NCI-H82 treated with DMSO at 0.1 percent for 48 hours (cell line): ENCODE results near the gene FRS3.

Source experiments
- DNase-seq: peaks from one replicate; lab custom pipeline; 2025; ENCODE audit not compliant: unreplicated experiment; lab: John Stamatoyannopoulos, UW

Gene FRS3

DNA sequence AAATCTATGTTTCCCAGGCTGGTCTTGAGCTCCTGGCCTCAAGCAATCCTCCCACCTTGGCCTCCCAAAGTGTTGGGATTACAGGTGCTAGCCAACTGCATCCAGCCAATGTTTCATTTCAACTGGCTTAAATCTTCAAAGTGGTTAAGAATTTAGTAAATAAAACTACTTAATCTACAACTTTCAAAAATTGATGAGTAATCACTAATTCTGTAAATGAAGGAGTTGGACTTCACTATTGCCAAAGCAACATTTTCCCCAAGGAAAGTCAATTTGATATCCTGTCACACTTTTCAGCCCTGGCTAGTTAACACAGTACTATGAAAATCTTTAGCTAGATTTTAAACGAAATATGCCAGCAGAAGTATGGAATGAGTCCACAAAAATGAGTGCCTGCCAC lies 11.6 kb upstream of the FRS3 start:
- DNase-seq, result no peak

DNA sequence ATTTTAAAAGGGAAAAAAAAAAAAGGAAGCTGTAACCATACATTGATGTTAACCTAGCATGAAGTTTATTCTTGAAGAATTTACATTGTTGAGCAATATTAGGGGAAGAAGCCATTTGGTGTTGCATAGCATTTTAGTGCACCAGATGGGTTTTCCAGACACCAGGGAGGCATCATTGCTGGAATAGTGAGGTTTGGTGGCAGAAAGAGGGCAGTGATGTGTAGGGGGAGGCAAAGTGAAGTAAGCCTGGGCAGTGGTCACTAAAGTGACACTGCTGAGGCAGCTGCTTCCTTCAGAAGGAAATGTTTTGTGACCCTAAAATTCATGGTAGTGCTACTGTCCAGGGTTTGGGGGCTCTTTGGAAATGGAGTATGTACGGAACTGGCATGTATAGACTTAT lies 10.3 kb upstream of the FRS3 start:
- no peak for DNase-seq

DNA sequence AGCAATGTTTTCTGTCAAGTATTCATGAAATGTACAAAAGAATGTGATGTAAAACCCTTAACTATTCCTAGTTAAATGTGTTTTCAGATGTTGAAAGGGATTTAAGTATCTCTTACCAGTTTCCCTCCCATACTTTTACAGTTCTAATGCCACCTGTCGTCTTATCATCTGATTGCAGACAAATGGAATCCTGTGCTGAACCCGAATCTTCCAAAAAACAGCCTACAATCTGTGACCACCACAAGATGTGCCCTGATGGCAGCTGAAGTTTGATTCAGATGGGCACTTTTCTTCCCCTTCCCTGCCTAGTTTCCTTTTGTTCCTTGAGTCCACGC lies 9.7 kb upstream of the FRS3 start:
- DNase-seq, result no peak

DNA sequence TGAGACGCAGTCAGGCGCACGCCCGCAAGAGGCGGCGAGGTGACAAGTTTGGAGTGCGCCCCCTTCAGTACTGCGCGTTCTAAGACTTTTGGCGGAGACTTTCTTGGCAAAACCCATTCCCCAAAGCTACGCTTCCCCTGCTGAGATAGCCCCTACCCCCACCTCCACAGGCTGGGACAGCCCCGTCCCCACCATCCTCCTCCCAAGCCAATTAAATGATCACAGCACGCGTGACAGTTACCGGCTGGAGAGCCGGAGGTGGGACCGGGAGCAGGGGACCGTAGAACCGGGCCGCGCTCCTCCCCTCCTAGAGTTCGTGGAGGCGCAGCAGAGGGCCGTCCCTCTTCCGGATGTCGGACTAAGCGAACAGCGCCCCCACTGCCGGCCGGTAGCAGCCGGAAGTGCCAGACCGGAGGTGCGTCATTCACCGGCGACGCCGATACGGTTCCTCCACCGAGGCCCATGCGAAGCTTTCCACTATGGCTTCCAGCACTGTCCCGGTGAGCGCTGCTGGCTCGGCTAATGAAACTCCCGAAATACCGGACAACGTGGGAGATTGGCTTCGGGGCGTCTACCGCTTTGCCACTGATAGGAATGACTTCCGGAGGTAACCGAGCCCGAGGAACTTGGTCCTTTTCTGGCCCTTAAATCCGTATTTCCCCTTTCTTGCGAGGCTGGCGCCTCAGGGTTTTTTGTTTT lies 7.7 kb upstream of the FRS3 start, which contains the start of gene TOMM6:
Gene TOMM6 (plus strand): TSS at position 476 of the 699 bp plus-strand sequence. CDS start 4 bp downstream, at position 480.
- DNase-seq, result peak; percentile 84

DNA sequence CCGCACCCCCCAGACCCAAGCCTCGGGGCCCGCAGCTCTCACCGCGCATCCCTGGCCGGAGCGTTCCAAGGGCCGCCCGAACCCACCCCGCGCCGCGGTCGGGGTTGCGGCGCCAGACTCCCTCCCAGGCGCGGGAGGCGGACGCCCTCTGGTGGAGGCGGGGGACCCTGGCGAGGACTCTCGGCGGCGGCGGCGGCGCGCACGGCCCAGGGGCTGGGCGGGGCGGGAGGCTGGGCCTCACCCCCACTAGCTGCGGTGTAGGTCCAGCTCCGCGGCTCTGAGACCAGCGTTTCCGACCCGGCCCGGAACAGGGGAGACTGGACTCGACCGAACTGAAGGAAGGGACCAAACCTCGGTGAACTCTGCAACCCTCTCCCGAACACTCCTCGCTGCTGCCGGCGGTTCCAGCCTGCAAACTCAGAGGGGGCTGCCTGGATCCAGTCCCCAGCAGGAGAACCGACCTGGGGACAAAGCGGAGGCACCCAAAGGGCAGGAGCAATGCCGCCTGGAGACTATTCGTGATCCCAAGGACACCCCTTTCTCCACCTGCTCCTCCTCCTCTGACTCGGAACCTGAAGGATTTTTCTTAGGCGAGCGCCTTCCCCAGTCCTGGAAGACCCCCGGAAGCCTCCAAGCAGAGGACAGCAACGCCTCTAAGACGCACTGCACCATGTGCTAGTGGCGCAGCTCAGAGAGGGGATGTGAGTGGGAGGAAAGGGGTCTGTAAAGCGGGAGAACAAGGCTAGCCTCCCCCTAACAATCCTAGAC lies 6.9 kb upstream of the FRS3 start:
- peak; percentile 51 for DNase-seq

DNA sequence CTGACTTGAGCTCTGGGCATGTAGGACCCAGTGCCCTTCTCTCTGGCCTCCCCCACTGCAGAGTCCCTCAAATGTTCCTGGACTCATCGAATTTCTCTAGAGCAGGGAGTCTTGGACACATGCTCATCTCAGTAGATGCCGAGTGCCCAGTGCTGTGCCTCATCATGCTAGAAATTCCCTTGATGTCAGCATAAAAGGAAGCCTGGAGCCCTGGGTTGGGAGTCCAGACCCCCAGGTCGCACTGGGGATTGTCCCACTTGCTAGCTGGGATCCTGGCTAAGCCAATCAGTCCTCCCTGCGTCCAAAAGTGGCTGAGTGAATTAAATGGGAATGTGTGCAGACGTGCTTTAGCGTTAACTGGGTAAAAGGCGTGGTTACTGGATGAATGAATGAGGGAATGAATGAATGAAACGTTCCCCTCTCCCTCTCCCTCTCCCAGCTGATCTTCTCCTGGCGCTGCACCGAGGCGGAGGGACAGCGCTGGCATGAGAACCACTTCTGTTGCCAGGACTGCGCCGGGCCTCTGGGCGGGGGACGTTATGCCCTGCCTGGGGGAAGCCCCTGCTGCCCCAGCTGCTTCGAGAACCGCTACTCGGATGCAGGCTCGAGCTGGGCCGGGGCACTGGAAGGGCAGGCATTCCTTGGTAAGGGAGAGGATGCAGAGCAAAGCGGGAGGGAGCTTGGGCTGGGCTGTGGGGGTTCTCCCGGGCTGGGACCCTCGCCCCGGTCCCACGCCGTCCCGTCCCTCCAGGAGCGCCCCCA lies 6.2 kb upstream of the FRS3 start:
- DNase-seq, result no peak

DNA sequence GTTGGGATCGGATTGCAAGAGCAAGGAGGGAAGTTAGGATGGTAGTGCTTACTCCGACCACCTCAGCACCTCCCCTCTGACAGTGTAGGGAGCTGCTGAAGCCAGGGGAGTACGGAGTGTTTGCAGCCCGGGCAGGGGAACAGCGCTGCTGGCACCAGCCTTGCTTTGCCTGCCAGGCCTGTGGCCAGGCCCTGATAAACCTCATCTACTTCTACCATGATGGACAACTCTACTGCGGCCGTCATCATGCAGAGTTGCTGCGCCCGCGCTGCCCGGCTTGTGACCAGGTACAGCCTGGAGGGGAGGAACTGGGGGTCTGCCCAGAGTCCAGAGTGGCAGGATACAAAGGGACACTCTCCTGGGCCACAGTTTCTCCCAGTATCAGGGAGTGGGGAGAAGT lies 5.6 kb upstream of the FRS3 start:
- no peak for DNase-seq

DNA sequence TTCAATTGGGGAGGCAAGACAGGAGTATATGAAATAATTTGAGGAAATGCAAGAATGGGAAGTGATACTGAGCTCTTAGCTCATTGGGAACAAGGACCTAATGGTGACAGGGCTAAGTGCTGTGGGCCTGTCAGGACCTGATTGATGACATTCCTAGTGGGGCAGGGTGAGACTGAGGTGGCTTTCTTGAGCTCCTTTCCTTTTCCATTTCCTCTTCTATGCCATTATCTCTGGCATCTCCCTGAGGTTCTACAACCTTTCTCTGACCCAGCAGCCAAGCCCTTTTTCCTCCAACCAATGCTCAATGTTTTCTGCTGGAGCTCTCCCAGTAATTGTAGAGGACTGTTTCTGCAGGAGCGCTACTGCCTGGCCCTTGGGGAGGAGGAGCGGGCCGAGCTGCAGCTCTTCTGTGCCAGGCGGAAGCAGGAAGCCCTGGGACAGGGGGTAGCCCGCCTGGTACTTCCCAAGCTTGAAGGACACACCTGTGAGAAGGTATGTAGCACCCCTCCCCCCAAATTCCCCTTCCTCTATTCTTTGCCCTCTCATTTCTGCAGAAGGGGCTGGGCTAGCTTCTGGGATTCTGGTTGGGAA lies 5.0 kb upstream of the FRS3 start:
- no peak for DNase-seq

DNA sequence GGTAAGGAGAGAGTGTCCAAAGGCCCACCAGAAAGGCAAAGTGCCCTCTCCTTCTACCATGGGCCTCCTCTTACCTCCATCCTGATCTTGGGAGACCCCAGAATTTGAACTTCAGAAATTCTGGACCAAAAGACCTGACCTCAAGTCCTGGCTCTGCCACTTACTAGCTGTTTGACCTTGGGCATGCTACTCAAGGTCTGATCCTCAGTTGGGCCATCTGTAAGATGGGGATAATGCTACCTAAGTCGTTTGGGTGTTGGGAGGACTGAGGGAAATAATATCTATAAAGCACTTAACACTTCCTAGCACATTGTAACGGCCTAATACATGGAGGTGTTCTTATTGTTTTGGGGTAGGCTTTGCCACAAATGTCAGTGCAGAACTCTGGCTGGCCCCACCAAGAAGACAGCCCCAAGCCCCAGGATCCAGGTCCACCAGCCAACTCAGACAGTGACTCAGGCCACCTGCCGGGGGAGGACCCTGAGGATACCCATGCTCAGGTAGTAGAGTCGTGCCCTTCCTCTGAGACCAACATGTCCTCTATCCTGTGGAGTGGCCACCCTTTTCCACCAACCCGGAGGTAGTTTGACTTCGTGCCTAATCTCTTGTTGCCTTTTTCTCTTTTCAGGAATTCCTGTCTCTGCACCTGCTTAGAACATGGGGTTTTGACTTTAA lies 3.5 kb upstream of the FRS3 start:
- DNase-seq, result no peak

DNA sequence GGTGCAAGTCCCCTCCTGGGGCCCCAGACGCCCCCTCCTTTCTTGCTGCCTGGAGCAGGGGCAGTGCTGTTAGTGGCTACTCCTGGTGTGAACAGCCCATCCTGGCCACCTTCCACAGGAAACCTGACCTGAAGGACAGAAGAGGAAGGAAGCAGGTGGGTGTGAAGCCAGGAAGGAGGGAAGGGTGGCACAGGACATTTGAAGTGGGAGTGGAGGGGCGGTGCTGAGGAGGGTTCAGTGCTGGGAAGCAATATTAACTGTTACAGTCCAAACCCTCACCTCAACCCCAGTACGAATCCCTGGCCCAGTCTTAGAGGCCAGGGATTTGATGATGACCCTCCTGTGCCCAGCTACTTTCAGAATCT lies 1.6 kb upstream of the FRS3 start:
- DNase-seq, result no peak

DNA sequence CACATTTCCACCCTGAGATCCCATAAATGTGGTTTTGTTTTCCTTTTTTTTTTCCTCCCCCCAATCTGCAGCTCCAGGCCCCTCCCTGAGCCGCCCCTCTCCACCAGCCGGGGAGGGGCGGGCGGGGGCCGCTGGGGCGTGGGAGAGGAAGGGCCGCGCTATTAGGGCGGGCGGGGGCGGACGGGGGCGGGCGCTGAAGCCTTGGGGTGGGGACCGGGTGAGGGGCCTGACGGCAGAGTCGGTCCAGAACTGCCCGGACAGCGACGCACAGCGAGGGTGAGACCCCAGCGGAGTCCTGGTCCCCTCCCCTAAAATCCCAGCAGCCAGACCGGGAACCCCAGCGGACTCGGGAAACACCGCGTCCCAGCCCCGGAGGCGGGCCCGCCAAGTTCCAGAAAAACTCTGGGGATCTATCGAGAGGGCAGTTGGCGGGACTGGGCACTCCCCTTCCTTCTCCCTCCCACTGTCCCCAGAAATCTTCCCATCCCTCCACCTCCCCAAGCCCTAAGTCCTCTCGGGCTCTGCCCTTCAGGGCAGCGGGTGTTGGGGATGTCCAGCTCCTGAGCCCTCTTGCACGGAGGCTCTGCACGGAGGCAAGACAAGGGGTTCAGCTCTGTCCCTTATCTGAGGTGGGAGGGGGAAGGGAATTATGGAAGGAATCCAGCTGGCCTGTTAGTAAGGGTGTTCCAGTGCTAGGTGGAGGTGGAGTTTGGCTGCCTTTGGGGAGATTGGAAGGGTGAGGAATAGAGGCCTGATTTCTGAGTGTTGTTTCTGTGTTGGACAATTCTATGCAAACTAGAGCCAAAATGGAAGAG lies 1.1 kb upstream of the FRS3 start, which contains the start of gene PRICKLE4:
Gene PRICKLE4 (plus strand): TSS at position 232 of the 815 bp plus-strand sequence. CDS start 2,692 bp downstream, outside the sequence.
- no peak for DNase-seq

DNA sequence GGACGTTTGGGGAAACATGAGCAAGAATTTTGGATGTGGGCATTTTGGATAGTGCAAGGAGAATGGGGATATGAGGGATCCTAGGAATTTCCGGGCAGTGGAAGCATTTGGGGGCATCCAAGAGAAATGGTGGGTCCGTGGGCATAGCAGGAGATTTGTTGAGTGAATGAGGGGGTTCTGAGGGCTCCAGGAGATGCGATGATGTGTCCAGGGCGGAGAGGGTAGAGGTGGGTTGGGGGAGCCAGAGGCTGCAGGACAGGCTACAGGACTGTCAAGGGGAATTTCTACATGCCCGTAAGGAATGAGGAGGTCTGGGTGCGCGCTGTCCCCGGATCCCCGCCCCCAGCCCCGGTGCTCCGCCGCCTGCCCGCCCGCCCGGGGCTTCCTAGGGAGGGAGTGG lies 364 bp downstream of the FRS3 start:
- no peak for DNase-seq

DNA sequence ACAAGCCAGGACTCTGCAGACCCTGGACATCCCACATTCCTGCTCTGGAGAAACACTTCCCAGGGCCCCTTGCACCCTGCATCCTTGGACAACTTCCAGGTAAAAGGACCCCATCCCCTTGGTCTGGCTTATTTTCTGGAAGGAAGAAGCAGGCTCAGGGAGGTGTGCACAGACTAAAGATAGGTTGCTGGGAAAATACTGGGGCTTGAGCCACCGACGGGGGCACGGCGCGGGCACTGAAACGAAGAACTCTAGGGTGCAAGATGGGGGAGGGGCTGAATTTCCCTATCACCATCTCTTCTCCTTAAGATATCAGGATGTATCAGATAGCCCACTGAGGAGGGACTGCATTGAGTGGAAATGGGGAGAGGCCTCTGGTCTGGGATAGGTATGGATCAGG lies 805 bp downstream of the FRS3 start:
- no peak for DNase-seq

DNA sequence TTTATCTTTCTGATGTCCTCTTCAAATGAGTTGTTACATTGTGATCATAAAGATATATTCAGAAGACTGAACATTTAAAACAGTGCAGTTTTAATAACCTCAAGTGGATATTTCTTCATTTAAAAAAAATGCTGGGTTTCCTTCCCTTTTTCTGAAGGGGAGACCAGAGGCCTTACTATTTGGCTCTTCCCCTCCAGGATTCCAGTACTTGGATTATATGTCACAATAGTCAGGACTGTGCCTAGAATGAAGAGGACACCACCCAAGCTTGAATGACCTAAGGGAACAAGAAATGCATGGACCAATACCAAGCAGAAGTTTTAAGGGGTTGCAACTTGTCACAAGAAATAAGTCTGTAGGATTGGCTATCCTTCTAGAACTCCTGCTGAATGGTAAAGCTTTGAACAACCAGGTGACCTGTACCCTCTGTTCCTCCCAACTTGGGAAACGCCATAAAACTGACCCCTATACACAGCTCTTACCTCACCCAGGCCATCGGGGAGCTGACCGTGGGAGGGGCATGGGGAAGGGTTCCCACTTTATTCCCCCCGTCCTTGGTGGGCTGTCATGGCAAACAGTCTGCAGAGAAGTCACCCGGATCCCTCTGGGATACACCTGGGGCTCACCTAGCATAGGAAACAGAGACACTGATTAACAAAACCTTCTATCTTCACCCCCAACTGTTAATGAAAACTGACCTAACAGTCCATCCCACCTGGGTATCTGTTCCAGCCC lies 2.0 kb downstream of the FRS3 start:
- DNase-seq, result no peak

DNA sequence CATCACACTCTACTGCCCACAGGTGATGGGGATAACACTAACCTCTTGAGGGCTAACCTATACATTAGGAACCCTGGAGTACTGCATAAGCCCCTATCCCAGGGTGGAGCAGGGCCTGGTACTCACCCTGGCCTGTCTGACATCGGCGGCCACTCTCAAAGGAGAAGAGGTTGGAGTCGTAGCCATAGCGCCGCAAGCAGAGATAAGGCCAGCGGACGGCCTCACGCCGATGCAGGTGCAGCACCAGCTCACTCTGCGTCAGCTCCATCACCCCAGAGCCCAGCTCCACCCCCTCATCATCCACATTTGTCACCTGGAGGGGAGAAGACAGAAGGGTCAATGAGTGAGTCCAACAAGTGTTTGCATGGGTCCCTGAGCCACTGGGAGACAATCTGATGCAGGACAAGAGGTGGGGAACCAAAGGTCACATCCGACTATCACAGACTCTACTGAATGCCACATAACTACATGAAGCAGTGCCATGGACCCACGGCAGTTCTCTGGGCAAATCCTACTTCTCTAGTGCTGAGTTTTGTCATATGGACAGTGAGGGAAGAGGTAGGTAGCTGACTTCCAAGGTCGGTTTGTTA lies 4.3 kb downstream of the FRS3 start:
- DNase-seq, result no peak

DNA sequence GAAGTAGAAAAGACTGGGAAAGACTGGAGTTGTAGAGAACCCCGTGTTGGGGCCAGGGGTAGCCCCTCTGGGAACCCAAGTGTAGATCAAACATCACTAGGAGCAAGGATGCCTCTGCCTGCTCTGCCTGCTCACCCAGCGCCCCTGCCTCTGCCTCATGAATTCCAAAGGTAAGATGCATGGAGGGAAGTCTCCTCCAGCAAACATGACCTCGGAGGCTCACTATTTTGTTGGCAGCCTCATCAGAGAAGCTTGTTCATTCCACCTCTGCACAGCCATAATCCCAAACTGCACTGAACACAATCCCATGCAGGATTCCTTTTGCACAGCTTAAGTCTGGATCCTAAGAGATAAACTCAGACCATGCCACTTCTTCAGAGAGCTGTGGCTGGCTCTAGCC lies 4.9 kb downstream of the FRS3 start:
- DNase-seq, result no peak

DNA sequence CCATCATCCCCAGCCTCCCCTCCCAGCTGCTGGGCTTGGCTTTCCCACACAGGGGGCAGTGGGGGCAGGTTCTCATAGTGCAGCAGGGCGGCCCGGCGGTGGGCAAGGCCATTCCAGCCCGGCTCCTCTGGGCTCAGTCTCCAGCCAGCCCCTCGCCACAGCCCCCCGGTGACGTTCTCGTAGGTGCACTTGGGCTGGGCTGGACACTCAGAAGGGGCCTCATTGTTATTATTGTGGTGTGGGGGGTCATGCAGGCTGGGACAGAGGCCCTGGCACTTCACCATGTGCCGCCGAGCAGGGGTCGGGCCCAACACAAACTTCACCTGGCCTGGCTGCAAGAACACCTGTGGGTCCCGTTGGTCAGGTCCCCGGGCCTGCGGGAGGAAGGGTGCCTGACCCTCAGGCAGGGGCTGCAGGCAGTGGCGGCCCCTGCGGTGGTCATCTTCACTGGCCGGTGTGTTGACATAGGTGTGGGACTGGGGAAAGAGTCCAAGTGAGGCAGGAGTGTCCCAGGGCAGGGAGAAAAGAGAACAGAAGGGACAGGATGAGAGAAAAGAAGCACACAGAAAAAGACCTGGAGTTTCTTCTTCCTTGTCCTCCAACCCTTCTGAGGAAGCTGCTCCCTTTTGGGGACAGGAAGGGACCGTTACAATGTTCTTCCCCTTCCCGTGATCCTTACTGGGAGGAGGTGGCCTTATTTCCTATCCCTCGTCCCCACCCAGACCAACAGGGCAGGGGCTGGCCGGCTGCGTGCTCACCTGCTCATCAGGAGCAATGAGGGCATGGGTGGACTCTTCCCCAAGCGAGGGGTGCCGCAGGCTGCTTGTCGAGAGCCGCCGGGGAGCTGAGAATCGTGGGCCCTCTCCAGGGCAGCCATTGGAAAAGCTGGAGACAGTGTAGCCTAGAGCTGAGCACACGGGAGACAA lies 8.4 kb downstream of the FRS3 start:
- DNase-seq, result no peak
